Immature natural killer cell (primary cell): ENCODE data around the gene ATP8B3. TPM values are rescaled to one million over a fixed set of nuclear protein-coding genes. Genes with fewer than 3 reads are reported as not detected.

ENCODE experiments used
- DNase-seq, 3 donors: peaks; one replicate each; pipeline ENCODE4 v3.0.0; 2022; ENCODE audit warnings: mixed read lengths in 1 of 3
- H3K27ac Mint-ChIP-seq, 6 donors: one replicate each; pipeline ENCODE4 v1.8.0; 2020; ENCODE audit warnings: mixed read lengths in 6 of 6, mild to moderate bottlenecking in 5 of 6, inconsistent platforms in 4 of 6, moderate library complexity in 3 of 6
- H3K27me3 Mint-ChIP-seq, 3 donors: one replicate each; pipeline ENCODE4 v1.8.0; 2020 to 2021; ENCODE audit warnings: low read depth in 3 of 3, mild to moderate bottlenecking in 3 of 3, mixed read lengths in 3 of 3, moderate library complexity in 3 of 3, inconsistent platforms in 1 of 3
- H3K36me3 Mint-ChIP-seq, 3 donors: one replicate each; pipeline ENCODE4 v1.8.0; 2020; ENCODE audit warnings: mixed read lengths in 3 of 3, inconsistent platforms in 2 of 3, mild to moderate bottlenecking in 2 of 3
- H3K4me1 Mint-ChIP-seq, 2 donors: one replicate each; pipeline ENCODE4 v1.8.0; 2020; ENCODE audit warnings: inconsistent platforms in 2 of 2, mild to moderate bottlenecking in 2 of 2, mixed read lengths in 2 of 2, moderate library complexity in 1 of 2
- H3K4me3 Mint-ChIP-seq, 5 donors: one replicate each; pipeline ENCODE4 v1.8.0; 2020; ENCODE audit warnings: mild to moderate bottlenecking in 5 of 5, mixed read lengths in 5 of 5, inconsistent platforms in 3 of 5, moderate library complexity in 3 of 5
- H3K9me3 Mint-ChIP-seq, 6 donors: one replicate each; pipeline ENCODE4 v1.8.0; 2020; ENCODE audit warnings: mild to moderate bottlenecking in 6 of 6, mixed read lengths in 6 of 6, inconsistent platforms in 4 of 6, moderate library complexity in 3 of 6
- polyA plus RNA-seq, 3 donors: library from polyadenylated mRNA; unstranded; fragments of 300-500 nt; fragmentation: Illumina TruSeq; gene quantifications; one replicate each; pipeline ENCODE4 v1.2.3, GENCODE V29; 2021

ATP8B3 gene
- polyA plus RNA-seq, 3 donors from 2014 or later, result 1.7 to 3.3 (median 3.1) TPM

DNA sequence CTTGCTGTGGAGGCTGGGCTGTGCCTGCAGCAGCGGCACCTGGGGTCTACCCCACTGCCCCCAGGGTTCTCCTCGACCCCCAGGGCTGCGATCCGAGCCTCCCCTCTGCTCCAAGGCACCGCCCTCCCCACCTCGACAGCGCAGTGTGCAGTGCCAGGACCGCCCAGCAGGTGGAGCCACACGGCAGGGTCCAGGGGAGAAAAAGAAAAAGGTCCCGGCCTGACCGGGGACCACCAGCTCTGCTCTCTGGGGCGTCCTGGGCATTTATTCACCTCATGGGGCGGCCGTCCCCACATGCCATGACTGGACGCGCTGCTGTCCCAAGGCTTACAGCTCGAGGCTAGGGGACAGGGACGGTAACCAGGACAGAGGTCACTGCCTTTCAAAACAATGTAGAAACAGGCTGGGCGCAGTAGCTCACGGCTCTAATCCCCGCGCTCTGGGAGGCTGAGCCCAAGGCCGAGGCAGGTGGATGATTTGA, 25.6 kb upstream of the ATP8B3 start:
- no peak overlapping the region for H3K4me3 Mint-ChIP-seq
- peaks cover 0 to 11% (median 8%) of the 10 kb centered on the region in 3 donors for H3K27me3 Mint-ChIP-seq
- no peaks in the 10 kb centered on the region for H3K36me3 Mint-ChIP-seq
- DNase-seq, result peak; percentile 38 to 57 (median 54)
- H3K27ac Mint-ChIP-seq, result no peak overlapping the region
- H3K9me3 Mint-ChIP-seq, result no peaks in the 10 kb centered on the region
- H3K4me1 Mint-ChIP-seq, result peaks cover 26 to 36% of the 10 kb centered on the region in 2 donors

DNA sequence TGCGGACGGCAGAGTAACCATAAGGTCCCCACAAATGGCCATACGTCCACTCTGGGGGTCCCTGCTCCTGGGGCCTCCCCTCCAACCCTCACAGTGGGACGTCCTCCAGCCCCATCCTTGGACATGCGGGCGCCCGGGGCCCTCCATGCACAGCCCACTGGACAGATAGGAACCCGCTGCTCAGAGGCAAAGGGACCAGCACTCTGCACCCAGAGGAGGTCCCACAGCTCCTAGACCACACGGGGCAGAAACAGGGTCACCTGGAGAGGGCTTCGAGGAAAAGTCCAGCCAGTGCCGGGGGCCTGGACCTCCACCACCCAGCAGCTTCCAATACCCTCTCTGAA, 25.1 kb upstream of the ATP8B3 start:
- Mint-ChIP-seq H3K27ac (no peak overlapping the region), H3K4me3 (no peak overlapping the region)

DNA sequence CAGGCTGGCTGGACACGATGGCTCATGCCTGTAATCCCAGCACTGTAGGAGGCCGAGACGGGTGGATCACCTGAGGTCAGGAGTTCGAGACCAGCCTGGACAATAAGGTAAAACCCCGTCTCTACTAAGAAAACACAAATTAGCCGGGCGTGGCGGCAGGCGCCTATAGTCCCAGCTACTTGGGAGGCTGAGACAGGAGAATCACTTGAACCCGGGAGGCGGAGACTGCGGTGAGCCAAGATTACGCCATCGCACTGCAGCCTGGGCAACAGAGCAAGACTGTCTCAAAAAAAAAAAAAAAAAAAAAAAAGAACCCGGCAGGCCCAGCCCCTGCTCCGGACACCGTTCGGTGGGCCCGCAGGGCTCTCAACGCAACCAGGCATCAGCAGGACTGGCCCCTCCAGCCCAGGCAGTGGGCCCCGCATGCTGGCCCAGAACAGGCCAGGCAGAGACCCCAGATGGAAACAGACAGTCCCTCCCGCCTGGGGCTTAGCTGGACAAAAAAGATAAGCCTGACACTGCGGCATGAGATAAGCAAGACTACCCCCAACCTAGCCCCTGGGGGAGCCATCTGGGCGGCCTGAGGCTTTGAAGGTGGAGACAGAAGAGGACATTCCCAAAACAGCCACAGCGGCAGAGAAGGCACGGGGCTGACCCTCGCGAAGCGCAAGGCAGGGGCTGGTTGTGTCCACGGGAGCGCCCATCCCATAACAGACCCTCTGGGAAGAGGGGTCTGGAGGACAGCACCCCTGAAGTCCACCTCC, 24.6 kb upstream of the ATP8B3 start:
- Mint-ChIP-seq H3K4me1 (peaks cover 16 to 30% of the 10 kb centered on the region in 2 donors), H3K27ac (no peak overlapping the region), H3K27me3 (peaks cover 0 to 7% (median 4%) of the 10 kb centered on the region in 3 donors), H3K9me3 (no peaks in the 10 kb centered on the region), H3K4me3 (no peak overlapping the region), H3K36me3 (no peaks in the 10 kb centered on the region)
- no peak for DNase-seq

More for the DNA sequence above, 25.1 kb upstream of the ATP8B3 start:
- Mint-ChIP-seq H3K27me3 (peaks cover 0 to 10% (median 8%) of the 10 kb centered on the region in 3 donors), H3K9me3 (no peaks in the 10 kb centered on the region), H3K36me3 (no peaks in the 10 kb centered on the region), H3K4me1 (peaks cover 21 to 31% of the 10 kb centered on the region in 2 donors)
- DNase-seq, result no peak

DNA sequence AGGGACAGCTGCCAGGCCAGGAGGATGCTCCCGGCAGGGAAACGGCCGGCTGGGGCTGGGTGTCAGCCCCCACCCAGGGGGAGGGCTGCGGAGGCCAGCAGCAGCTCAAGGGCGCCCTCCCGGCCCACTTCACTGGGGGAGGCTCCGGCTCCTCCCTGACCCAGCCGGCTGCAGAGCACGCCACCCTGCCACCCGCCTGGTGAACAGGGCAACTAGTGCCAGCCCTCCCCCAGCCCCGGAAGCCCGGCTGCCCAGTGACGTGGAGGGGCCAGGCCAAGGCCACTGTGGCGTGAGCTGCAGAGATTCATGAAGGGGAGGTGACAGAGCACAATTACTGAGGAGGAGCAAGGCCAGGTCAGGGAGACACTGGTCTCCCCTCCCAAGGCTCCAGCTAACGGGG, 21.5 kb upstream of the ATP8B3 start:
- Mint-ChIP-seq H3K27me3 (peaks cover 0 to 2% (median 2%) of the 10 kb centered on the region in 3 donors), H3K36me3 (no peaks in the 10 kb centered on the region), H3K27ac (peak overlapping the region in 1 of 6 donors; percentile 40), H3K4me1 (peaks cover 5 to 14% of the 10 kb centered on the region in 2 donors), H3K4me3 (no peak overlapping the region), H3K9me3 (no peaks in the 10 kb centered on the region)
- no peak for DNase-seq

DNA sequence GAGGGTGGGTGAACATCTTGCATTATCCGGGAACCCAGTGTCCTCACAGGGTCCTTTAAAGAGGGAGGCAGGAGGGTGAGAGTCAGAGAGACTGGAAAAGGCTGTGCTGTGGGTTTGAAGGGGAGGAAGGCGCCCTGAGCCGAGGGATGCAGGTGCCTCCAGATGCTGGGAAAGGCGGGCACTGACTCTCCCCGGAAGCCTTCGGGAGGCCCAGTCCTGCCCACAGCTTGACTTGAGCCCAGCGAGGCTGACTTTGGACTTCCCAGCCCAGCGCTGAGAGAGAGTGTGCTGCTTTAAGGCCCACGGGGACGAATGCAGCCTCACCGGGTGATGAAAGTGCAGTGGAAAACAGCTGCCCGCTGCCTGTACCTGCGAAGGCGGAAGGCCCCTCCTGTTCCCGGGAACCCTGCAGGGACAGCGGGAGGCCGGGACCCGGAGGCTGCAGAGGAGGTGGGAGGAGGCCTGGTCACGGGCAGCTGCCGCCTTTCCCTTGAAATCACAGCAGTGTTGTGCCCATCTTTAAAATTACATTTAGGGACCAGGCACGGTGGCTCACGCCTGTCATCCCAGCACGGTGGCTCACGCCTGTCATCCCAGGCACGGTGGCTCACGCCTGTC, 20.1 kb upstream of the ATP8B3 start:
- Mint-ChIP-seq H3K27me3 (peaks cover 0 to 3% (median 0%) of the 10 kb centered on the region in 3 donors), H3K9me3 (no peaks in the 10 kb centered on the region), H3K27ac (no peak overlapping the region), H3K4me3 (no peak overlapping the region), H3K4me1 (peaks cover 5 to 14% of the 10 kb centered on the region in 2 donors), H3K36me3 (no peaks in the 10 kb centered on the region)
- DNase-seq, result no peak

DNA sequence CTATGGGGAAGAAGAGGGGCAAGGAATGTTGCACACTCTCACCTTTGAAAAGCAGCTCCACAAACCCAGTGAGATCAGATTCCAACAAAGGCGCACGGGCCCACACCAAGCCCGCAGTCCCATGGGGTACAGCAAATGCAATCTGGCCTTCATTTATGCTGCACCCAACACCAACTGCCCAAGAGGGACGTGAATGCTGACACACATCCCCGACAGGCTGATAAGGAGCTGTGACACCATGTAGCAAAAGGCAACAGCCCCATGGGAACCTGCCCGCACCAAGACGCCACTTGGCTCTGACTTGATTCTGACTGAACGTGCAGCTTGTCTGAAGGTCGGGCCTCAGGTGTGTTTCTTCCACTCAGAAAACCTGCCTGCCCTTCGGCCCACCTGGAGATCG, 18.9 kb upstream of the ATP8B3 start:
- H3K4me3 Mint-ChIP-seq, result no peak overlapping the region
- peaks cover 5 to 12% of the 10 kb centered on the region in 2 donors for H3K4me1 Mint-ChIP-seq
- no peaks in the 10 kb centered on the region for H3K36me3 Mint-ChIP-seq

DNA sequence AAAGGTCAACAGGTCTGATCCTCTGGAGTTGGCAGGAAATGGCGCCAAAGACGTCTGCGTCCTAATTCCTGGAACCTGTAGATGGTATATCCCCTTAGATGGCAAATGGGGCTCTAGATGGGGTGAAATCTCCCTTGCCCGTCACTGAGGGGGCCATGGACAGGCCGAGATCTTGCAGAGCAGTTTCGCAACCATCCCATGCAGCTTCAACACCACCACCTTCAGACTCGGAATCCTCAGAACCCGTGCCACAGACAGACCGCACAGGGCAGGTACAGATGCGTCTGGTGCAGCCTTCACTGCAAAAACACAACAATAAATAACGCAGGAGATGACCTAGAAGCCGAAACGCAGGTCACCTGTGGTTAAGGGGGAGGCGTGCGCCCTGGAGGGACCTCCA, 18.5 kb upstream of the ATP8B3 start:
- no peak overlapping the region for H3K27ac Mint-ChIP-seq
- H3K9me3 Mint-ChIP-seq, result no peaks in the 10 kb centered on the region
- DNase-seq, result no peak
- H3K4me1 Mint-ChIP-seq, result peaks cover 5 to 14% of the 10 kb centered on the region in 2 donors
- H3K27me3 Mint-ChIP-seq, result peaks cover 0 to 4% (median 3%) of the 10 kb centered on the region in 3 donors
- peaks cover 0 to 3% (median 0%) of the 10 kb centered on the region in 3 donors for H3K36me3 Mint-ChIP-seq
- no peak overlapping the region for H3K4me3 Mint-ChIP-seq

More for the DNA sequence above, 18.9 kb upstream of the ATP8B3 start:
- Mint-ChIP-seq H3K27ac (no peak overlapping the region), H3K27me3 (peaks cover 0 to 4% (median 3%) of the 10 kb centered on the region in 3 donors), H3K9me3 (no peaks in the 10 kb centered on the region)
- DNase-seq, result no peak

DNA sequence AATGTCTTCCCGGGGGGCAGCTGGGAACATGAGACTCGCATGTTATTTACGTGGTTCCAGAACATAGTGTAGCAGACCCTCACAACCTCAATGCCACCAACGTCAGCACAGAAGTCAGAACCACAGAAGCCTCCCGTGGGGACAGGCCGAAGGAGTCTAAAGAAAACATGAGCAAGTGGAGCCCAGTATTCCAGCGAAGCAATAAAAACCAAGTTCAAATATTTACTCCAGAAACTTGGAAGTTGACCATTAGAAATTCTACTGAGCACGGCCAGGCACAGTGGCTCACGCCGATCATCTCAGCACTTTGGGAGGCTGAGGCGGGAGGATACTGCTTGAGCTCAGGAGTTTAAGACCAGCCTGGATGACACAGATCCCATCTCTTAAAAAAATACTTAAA, 17.9 kb upstream of the ATP8B3 start:
- H3K4me3 Mint-ChIP-seq, result no peak overlapping the region
- H3K4me1 Mint-ChIP-seq, result peaks cover 5 to 12% of the 10 kb centered on the region in 2 donors
- H3K36me3 Mint-ChIP-seq, result peaks cover 0 to 3% (median 0%) of the 10 kb centered on the region in 3 donors
- DNase-seq, result no peak
- no peaks in the 10 kb centered on the region for H3K9me3 Mint-ChIP-seq
- no peak overlapping the region for H3K27ac Mint-ChIP-seq
- peaks cover 0 to 4% (median 3%) of the 10 kb centered on the region in 3 donors for H3K27me3 Mint-ChIP-seq

DNA sequence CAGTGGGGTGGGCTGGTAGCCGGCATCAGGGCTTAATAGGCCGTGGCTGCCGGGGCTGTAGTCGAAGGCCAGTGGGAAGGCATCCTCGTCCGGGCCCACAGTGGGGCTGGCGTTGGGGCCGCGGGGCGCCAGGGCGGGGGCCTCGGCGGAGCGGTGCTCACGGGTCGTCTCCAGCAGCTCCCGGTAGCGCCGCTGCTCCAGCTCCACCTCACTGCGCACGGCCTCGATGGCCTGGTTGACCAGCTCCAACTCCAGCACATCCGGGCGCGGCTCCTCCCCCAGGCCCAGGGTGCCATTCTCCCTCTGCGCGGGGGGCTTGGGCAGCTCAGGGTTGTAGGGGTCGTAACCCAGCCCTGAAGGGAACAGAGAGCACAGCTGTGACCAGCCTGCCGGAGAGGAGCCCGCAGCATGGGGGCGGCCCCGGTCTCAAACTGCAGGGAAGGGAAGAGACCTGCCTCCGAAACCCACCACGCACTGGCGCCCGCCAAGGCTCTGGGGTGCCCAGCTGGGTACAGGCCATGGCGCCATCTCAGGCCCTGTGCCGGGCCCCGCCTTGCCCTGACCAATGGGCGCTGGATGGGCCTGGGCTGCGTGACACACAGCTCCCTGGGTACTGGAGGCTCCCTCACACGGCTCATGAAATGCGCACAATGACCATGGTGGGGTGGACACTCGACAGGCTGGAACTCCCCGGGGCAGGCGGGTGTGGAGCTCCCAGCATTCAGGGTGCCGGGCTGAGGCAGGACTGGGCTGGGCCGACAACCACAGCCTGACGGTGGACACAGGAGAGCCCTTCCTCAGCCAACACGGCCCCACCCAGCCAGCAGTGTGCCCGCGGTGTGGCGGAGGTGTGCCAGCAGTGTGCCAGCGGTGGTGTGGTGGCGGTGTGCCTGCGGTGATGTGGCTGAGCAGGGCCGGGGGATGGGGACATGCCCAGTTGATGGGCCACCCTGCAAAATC, 16.5 kb upstream of the ATP8B3 start:
- no peak overlapping the region for H3K27ac Mint-ChIP-seq
- H3K36me3 Mint-ChIP-seq, result peaks cover 0 to 3% (median 0%) of the 10 kb centered on the region in 3 donors
- H3K4me3 Mint-ChIP-seq, result no peak overlapping the region
- no peak for DNase-seq
- H3K4me1 Mint-ChIP-seq, result peaks cover 5 to 9% of the 10 kb centered on the region in 2 donors
- H3K27me3 Mint-ChIP-seq, result peaks cover 0 to 4% (median 3%) of the 10 kb centered on the region in 3 donors
- no peaks in the 10 kb centered on the region for H3K9me3 Mint-ChIP-seq

DNA sequence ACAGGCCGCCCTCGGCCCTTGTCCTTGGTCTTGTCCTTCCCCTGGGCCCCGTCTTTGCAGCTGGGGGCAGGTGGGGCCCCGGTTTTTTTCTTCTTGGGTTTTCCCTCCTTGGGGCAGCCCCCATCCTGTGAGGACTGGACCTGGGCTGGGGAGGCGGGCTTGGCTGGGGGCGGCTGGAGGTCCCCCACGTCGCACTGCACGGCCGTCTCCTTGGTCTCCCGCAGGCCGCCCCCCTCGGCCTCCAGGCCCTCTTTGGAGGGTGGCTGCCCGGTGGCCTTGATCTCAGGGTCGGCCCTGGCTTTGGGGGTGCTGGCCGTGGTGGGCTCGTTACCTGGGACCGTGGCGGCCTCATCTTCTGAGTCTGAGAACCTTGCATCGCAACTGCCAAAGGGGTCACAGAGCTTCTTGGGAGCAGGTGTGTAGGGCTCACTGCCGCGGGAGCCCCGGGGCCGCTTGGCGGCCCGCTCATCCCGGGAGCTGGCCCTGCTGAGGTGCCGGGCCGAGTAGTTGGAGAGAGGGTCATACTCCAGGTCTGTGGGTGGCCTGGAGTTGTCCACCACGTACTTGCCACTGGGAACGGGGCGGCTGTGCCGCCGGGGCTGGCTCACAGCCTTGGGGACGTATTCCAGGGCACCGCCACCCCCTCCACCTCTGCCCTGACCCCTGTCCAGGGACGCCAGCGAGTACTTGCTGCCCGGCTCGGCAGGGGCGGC, 15.6 kb upstream of the ATP8B3 start:
- no peaks in the 10 kb centered on the region for H3K9me3 Mint-ChIP-seq
- H3K27me3 Mint-ChIP-seq, result peaks cover 0 to 4% (median 2%) of the 10 kb centered on the region in 3 donors
- H3K4me1 Mint-ChIP-seq, result peaks cover 5 to 7% of the 10 kb centered on the region in 2 donors
- peaks cover 0 to 3% (median 0%) of the 10 kb centered on the region in 3 donors for H3K36me3 Mint-ChIP-seq
- no peak overlapping the region for H3K4me3 Mint-ChIP-seq
- no peak overlapping the region for H3K27ac Mint-ChIP-seq
- no peak for DNase-seq

DNA sequence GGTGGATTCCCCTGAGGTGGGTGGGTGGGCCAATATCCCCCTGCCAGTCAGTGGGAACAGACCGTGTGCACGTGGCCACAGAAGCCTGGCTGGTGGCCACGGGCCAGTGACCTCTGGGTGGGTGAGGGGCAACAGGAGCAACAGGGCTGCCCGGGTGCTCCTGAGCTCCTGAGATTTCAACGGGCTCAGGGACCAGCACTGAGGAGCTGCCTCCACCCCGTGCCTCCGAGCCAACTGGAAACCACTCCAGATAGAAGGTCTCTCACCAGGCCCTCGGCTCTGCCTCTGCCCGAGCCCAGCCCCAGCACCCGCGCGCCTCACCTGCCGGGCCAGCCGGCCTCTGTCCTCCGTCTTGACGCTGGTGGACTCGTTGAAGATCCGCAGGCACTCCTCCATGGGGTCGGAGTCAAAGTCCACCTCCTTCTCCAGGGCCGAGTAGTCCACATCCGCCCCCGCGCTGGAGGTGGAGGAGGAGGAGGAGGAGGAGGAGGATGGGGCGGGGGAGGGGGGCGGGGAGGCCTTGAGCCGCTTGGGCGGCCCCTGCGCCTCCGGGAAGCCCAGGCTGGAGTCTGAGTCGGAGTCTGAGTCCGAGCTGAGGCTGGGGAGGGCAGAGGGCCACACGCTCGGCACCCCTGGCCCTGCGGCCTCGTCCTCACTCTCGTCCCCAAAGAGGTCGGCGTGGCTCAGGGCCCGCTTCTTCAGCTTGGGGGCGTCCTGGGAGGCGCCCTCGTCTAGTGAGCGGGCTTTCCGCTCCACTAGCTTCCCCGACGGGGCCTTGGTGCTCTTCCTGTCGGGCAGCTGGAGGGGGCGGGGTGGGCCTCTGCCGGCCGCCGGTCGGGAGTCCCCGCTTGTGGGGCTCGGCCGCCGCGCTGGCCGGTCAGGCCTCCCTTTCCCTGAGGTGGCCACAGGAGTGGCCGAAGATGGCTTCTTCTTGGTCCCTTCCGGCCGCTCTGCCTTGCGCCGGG, 14.8 kb upstream of the ATP8B3 start:
- Mint-ChIP-seq H3K27me3 (peaks cover 0 to 4% (median 2%) of the 10 kb centered on the region in 3 donors), H3K4me3 (no peak overlapping the region), H3K4me1 (peaks cover 5 to 6% of the 10 kb centered on the region in 2 donors), H3K36me3 (peaks cover 0 to 3% (median 0%) of the 10 kb centered on the region in 3 donors), H3K9me3 (no peaks in the 10 kb centered on the region), H3K27ac (no peak overlapping the region)
- no peak for DNase-seq

DNA sequence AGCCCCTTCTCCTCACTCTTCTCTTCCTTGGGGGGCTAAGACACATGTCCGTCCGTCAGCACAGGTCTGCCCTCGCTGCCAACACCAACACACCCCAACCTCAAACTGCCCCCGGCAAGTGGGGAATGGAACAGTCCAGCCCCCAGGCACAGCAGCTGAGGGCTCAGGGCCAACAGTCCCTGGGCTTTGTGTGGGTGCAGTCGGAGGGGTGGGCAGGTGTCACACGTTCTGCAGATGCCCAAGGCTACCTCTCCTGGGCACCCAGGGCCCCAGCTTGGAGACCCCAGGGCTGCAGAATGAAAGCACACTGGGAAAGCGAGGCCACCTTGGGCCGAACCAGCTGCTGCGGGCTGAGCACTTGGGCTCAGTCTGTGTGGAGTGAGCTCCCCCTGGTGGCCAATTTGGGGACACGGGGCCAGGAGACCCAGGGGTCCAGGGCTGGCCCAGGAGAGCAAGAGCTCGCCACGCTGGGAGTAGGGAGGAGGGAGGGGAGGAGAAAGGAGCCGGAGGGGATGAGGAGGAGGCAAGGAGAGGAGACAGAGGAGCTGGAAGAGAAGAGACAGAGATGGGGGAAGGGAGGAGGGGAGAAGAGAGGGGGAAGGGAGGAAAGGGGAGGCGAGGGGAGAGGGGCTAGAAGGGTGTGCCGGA, 14.0 kb upstream of the ATP8B3 start:
- peak; percentile 64 to 74 (median 69) for DNase-seq
- Mint-ChIP-seq H3K4me1 (peaks cover 5 to 6% of the 10 kb centered on the region in 2 donors), H3K27ac (no peak overlapping the region), H3K36me3 (peaks cover 0 to 3% (median 0%) of the 10 kb centered on the region in 3 donors), H3K27me3 (peaks cover 0 to 4% (median 2%) of the 10 kb centered on the region in 3 donors), H3K9me3 (no peaks in the 10 kb centered on the region), H3K4me3 (no peak overlapping the region)
